HepG2 (cell line): Measurements from ENCODE around the gene CTSZ. TPM values are rescaled to one million over a fixed set of nuclear protein-coding genes. Genes with fewer than 3 reads are reported as not detected.

Source experiments
- ATAC-seq: fragments of 200-7000 bp; cut with Tn5 transposase; 3 replicates; pipeline ENCODE4 v1.9.1; 2020; ENCODE audit warnings: mild to moderate bottlenecking, moderate library complexity
- BruUV-seq: library from RNA; stranded (reverse); fragments of 400-500 nt; replicated peaks from 2 replicates; lab custom pipeline; 2021; lab: Mats Ljungman, UMichigan
- CTCF ChIA-PET: fragments of 300-600 bp; formaldehyde crosslinking; extraction: SDS; loops from one replicate; lab custom pipeline; 2021; ENCODE audit warnings: low total read pairs, inconsistent platforms, low intra/inter-chr PET ratio; lab: Yijun Ruan, JAX
- POLR2A ChIA-PET: fragments of 350-600 bp; sonication (Branson Sonifier 250); formaldehyde crosslinking; loops from one replicate; lab custom pipeline; 2020; ENCODE audit warnings: antibody characterized with exemption, inconsistent platforms; lab: Yijun Ruan, JAX
- DNase-seq: peaks from one replicate; pipeline ENCODE4 v3.0.0-alpha.2; 2015; ENCODE audit warnings: low spot score
- FAIRE-seq: peaks from 3 replicates; lab custom pipeline; 2011; peaks lifted over from hg19 to GRCh38; lab: Jason Lieb, UNC
- H2AFZ ChIP-seq: one replicate; pipeline ENCODE4 v1.6.1; 2011; ENCODE audit warnings: low read length, inconsistent platforms
- H3K27ac ChIP-seq: fragments of 300-600 bp; 3 replicates; pipeline ENCODE4 v1.8.0; 2011; ENCODE audit warnings: mixed run types, mild to moderate bottlenecking, mixed read lengths, low read length, inconsistent platforms; ENCODE audit not compliant: insufficient read depth; ENCODE audit errors: extremely low read length
- H3K27me3 ChIP-seq, 2 experiments: fragments of 200-600 bp in 1 of 2; 2 replicates in 1 of 2; 3 replicates in 1 of 2; pipeline versions ENCODE4 v1.6.0 to v1.8.0; 2011; ENCODE audit warnings: low read length in 2 of 2, mild to moderate bottlenecking in 2 of 2, moderate library complexity in 2 of 2, inconsistent platforms in 1 of 2; ENCODE audit not compliant: insufficient read depth in 2 of 2, control insufficient read depth in 1 of 2
- H3K36me3 ChIP-seq, 2 experiments: fragments of 200-600 bp in 1 of 2; replicated peaks in 1 of 2; 2 replicates in 1 of 2; 3 replicates in 1 of 2; pipeline versions ENCODE4 v1.5.1 to v1.8.0; 2011; ENCODE audit warnings: low read length in 2 of 2, inconsistent platforms in 1 of 2; ENCODE audit not compliant: insufficient read depth in 2 of 2, control insufficient read depth in 1 of 2
- H3K4me1 ChIP-seq: 2 replicates; pipeline ENCODE4 v1.5.1; 2012; ENCODE audit warnings: low read length, inconsistent platforms; ENCODE audit not compliant: insufficient read depth
- H3K4me2 ChIP-seq: 2 replicates; pipeline ENCODE4 v1.6.0; 2011; ENCODE audit warnings: low read depth, low read length, inconsistent platforms
- H3K4me3 ChIP-seq, 3 experiments: fragments of 200-600 bp in 1 of 3; sonication (generic), shearing (Covaris generic) in 1 of 3; replicated peaks in 1 of 3; 2 replicates each; pipeline ENCODE4 v1.5.1; 2011 to 2016; ENCODE audit warnings: low read length in 3 of 3, inconsistent platforms in 2 of 3, low read depth in 2 of 3, mild to moderate bottlenecking in 2 of 3, control low read depth in 1 of 3, mixed read lengths in 1 of 3; ENCODE audit not compliant: insufficient read depth in 1 of 3
- H3K79me2 ChIP-seq: one replicate; pipeline ENCODE4 v1.6.1; 2011; ENCODE audit warnings: low read length, inconsistent platforms; ENCODE audit not compliant: insufficient read depth
- H3K9ac ChIP-seq: 2 replicates; pipeline ENCODE4 v1.6.0; 2011; ENCODE audit warnings: mild to moderate bottlenecking, low read depth, low read length, inconsistent platforms; ENCODE audit not compliant: insufficient read depth
- H3K9me3 ChIP-seq: 2 replicates; pipeline ENCODE4 v1.5.1; 2012; ENCODE audit warnings: mild to moderate bottlenecking, low read length
- H4K20me1 ChIP-seq: 2 replicates; pipeline ENCODE4 v1.6.0; 2011; ENCODE audit warnings: inconsistent platforms, mild to moderate bottlenecking, low read length, moderate library complexity; ENCODE audit not compliant: insufficient read depth
- HNF4G ChIP-seq, 2 experiments: sonication (generic) in 1 of 2; formaldehyde crosslinking in 1 of 2; IDR thresholded peaks; 2 replicates each; pipeline versions ENCODE4 v1.4.0 to v1.6.1; 2011 to 2020; ENCODE audit warnings: borderline replicate concordance in 2 of 2, low read depth in 2 of 2, mild to moderate bottlenecking in 2 of 2, low read length in 1 of 2, missing genetic modification reagents in 1 of 2, moderate library complexity in 1 of 2
- MAFG ChIP-seq: sonication (generic); formaldehyde crosslinking; IDR thresholded peaks from 2 replicates; pipeline ENCODE4 v1.5.1; 2020; ENCODE audit warnings: mild to moderate bottlenecking, missing genetic modification reagents
- PCBP2 ChIP-seq: fragments of 200-400 bp; formaldehyde crosslinking; optimal IDR thresholded peaks from 2 replicates; pipeline ENCODE3; 2018; ENCODE audit warnings: low read length, low read depth; ENCODE audit not compliant: poor library complexity, severe bottlenecking
- SAFB2 ChIP-seq: sonication (generic); formaldehyde crosslinking; IDR thresholded peaks from 2 replicates; pipeline ENCODE4 v1.5.1; 2020; ENCODE audit warnings: missing genetic modification reagents, low read depth, mild to moderate bottlenecking, borderline replicate concordance
- TP53 ChIP-seq: sonication (generic); formaldehyde crosslinking; conservative IDR thresholded peaks from 2 replicates; pipeline ENCODE4 v1.4.0; 2020; ENCODE audit warnings: missing genetic modification reagents
- ZKSCAN5 ChIP-seq: sonication (generic); formaldehyde crosslinking; IDR thresholded peaks from 2 replicates; pipeline ENCODE4 v1.5.1; 2020; ENCODE audit warnings: mild to moderate bottlenecking, missing genetic modification reagents
- ZNF263 ChIP-seq: sonication (generic); formaldehyde crosslinking; IDR thresholded peaks from 2 replicates; pipeline ENCODE4 v1.4.0; 2020; ENCODE audit warnings: missing genetic modification reagents
- ZNF510 ChIP-seq: sonication (generic); formaldehyde crosslinking; IDR thresholded peaks from 2 replicates; pipeline ENCODE4 v1.4.0; 2020; ENCODE audit warnings: low read depth, mild to moderate bottlenecking, missing genetic modification reagents
- ZNF768 ChIP-seq: sonication (generic); formaldehyde crosslinking; IDR thresholded peaks from 2 replicates; pipeline ENCODE4 v1.4.0; 2020; ENCODE audit warnings: missing genetic modification reagents
- WGBS: methylation state at CpG from one replicate; pipeline ENCODE4 v1.1.6; 2017; ENCODE audit warnings: low lambda C conversion rate; 5-methylcytosine and 5-hydroxymethylcytosine counted together
- in situ Hi-C: cut with HindIII; loops from 2 replicates; pipeline ENCODE4 v1.10.0; 2017; ENCODE audit warnings: low pct_unique_long_range_greater_than_20kb; ENCODE audit not compliant: extremely low pct_ligation_motif_present
- intact Hi-C: fragments of 100-400 bp; cut with micrococcal nuclease; formaldehyde crosslinking; loops from one replicate; pipeline ENCODE4 v1.10.0; 2022; ENCODE audit not compliant: unreplicated experiment
- polyA plus RNA-seq, 8 experiments: library from polyadenylated mRNA; depleted of rRNA in 3 of 8; stranded (reverse) in 7 of 8; unstranded in 1 of 8; fragments of >200 nt; fragmentation: Illumina TruSeq in 4 of 8; extraction: Trizol in 4 of 8; gene quantifications; 2 replicates each; pipeline versions ENCODE4 v1.2.1 to v1.2.3, GENCODE V29; 2011 to 2016; ENCODE audit warnings: low read depth in 4 of 8, missing spikeins in 1 of 8, mixed read lengths in 1 of 8; ENCODE audit not compliant: insufficient read depth in 1 of 8
- total RNA-seq, 5 experiments: library from RNA; depleted of rRNA; stranded (reverse); fragments of >200 nt; fragmentation: Illumina TruSeq; extraction: Trizol; gene quantifications; 2 replicates each; pipeline ENCODE4 v1.2.3, GENCODE V29; 2016; ENCODE audit warnings: low read depth in 1 of 5
- TF ChIP-seq, protein P1 (sequence below): sonication (generic); formaldehyde crosslinking; IDR thresholded peaks from 2 replicates; pipeline ENCODE4 v1.5.0; 2020; ENCODE audit warnings: missing genetic modification reagents, mild to moderate bottlenecking, borderline replicate concordance

The CTSZ gene
- total and polyA plus RNA-seq, 2 of the 13 experiments (the other 11 are each of a cell fraction or from before 2014, with no cell fraction given) = 0.33 TPM; not detected in 1

DNA sequence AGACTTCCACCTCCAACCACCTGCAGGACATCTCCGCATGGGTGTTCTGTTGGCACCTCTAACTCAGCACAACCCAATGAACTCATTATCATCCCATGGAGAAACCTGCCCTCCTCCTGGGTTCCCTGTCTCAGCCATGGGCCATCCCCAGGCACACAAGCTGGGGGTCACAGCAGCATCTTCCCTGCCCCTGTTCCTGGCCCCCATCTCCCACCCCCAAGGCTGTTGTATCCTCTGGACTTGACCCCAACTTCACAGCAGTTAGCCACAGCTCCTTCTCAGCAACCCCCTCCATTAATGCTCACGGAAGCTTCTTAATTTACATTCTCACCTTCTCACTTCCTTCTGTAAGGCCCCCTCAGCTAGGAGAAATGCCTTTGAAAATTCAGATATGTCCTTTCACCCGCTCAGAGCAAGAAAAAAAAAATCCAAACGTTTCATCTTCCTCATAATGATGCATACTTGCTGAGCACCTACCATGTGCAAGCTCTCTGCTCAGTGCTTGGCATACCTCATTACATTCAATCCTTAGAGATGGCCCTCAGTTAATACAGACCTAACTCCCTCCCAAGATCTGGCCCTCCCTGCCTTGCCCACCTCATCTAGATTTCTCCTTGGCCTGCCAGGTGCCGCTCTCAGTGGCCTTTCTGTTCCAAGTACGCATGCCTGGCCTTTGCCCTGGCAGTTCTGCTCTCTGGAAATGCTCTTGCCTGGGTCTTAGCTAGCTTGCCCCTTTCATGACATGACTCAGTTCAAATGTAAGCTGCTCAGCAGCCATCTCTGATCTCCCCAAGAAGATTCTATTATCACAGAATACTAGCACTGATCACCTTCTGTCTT, 28.5 kb downstream of the CTSZ start:
- ATAC-seq (no peak), FAIRE-seq (no peak), DNase-seq (no peak)
- H3K9ac ChIP-seq = no peak overlapping the region
- peaks cover 34% of the 10 kb centered on the region for H3K4me1 ChIP-seq
- BruUV-seq = no TSS peak
- H3K4me3 ChIP-seq = no peak overlapping the region
- H3K27me3 ChIP-seq = no peaks in the 10 kb centered on the region; a peak in 1 of 5 replicates
- intact Hi-C loops (no loop called here), in situ Hi-C loops (no loop called here)
- no peak overlapping the region for H3K4me2 ChIP-seq
- no peaks in the 10 kb centered on the region for H4K20me1 ChIP-seq
- TF ChIP-seq, protein P1, sequence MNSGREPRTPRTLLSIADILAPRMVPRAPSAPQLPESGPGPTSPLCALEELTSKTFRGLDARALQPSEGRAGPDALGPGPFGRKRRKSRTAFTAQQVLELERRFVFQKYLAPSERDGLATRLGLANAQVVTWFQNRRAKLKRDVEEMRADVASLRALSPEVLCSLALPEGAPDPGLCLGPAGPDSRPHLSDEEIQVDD (CRISPR knock-in tag) = no peak
- TF ChIP-seq HNF4G (IDR thresholded peaks at IDR 0.05; ENCODE audit: borderline replicate concordance, low read depth, low read length) (no peak), HNF4G (CRISPR knock-in tag; IDR thresholded peaks at IDR 0.05; ENCODE audit: borderline replicate concordance, low read depth) (no peak), ZNF768 (no peak), SAFB2 (CRISPR knock-in tag) (no peak), ZNF263 (CRISPR knock-in tag) (no peak), TP53 (CRISPR knock-in tag) (no peak), MAFG (CRISPR knock-in tag) (no peak), PCBP2 (no peak), ZKSCAN5 (no peak), ZNF510 (CRISPR knock-in tag) (no peak)
- ChIA-PET POLR2A (interaction anchor here (6.7 kb wide), 1 partner anchor 54 kb away, joined by 68 read pairs; the partner anchor contains the start of gene ATP5F1E), CTCF (no interaction called here)
- peaks cover 15% of the 10 kb centered on the region for H3K9me3 ChIP-seq
- H3K27ac ChIP-seq = no peak overlapping the region
- no peaks in the 10 kb centered on the region for H3K36me3 ChIP-seq
- H2AFZ ChIP-seq = no peak overlapping the region
- WGBS = 52% methylated on average over 6 of the region's 6 CpGs
- peaks cover 21% of the 10 kb centered on the region for H3K79me2 ChIP-seq
